Natural killer cell (primary cell): ENCODE data around the gene TFAP2A. TPM values are rescaled to one million over a fixed set of nuclear protein-coding genes. Genes with fewer than 3 reads are reported as not detected.

Experiments
- ATAC-seq, 3 donors: fragments of 150-1000 bp in 2 of 3; fragments of 200-7000 bp in 1 of 3; cut with Tn5 transposase; 1 replicate in 1 of 3; 2 replicates in 2 of 3; pipeline ENCODE4 v1.10.0; 2021; ENCODE audit warnings: mild to moderate bottlenecking in 2 of 3, moderate library complexity in 2 of 3
- DNase-seq, 2 donors: peaks; one replicate each; pipeline versions ENCODE4 v3.0.0 to v3.0.0-alpha.2; 2013 to 2021; ENCODE audit warnings: mixed read lengths in 1 of 2
- H3K27ac ChIP-seq: one replicate; pipeline ENCODE4 v1.5.1; 2013; ENCODE audit warnings: mild to moderate bottlenecking, low read length
- H3K27me3 ChIP-seq: one replicate; pipeline ENCODE4 v1.6.1; 2013; ENCODE audit warnings: low read length; ENCODE audit not compliant: control insufficient read depth, insufficient read depth
- H3K36me3 ChIP-seq: one replicate; pipeline ENCODE4 v1.6.1; 2013; ENCODE audit warnings: low read length; ENCODE audit not compliant: control insufficient read depth, insufficient read depth
- H3K4me1 ChIP-seq: one replicate; pipeline ENCODE4 v1.6.1; 2013; ENCODE audit warnings: low read length; ENCODE audit not compliant: control insufficient read depth, insufficient read depth
- H3K4me3 ChIP-seq: one replicate; pipeline ENCODE4 v1.5.1; 2013; ENCODE audit warnings: low read length
- H3K9me3 ChIP-seq: one replicate; pipeline ENCODE4 v1.6.1; 2013; ENCODE audit warnings: low read length; ENCODE audit not compliant: control insufficient read depth, insufficient read depth
- H3K27ac Mint-ChIP-seq, 2 donors: one replicate each; pipeline ENCODE4 v1.8.0; 2022; ENCODE audit warnings: mild to moderate bottlenecking in 2 of 2, mixed read lengths in 2 of 2, moderate library complexity in 1 of 2
- H3K27me3 Mint-ChIP-seq, 2 donors: one replicate each; pipeline ENCODE4 v1.8.0; 2022; ENCODE audit warnings: low read depth in 2 of 2, mixed read lengths in 2 of 2
- H3K36me3 Mint-ChIP-seq: one replicate; pipeline ENCODE4 v1.8.0; 2022; ENCODE audit warnings: mixed read lengths
- H3K4me1 Mint-ChIP-seq, 2 donors: one replicate each; pipeline ENCODE4 v1.8.0; 2022; ENCODE audit warnings: mixed read lengths in 2 of 2
- H3K4me3 Mint-ChIP-seq: one replicate; pipeline ENCODE4 v1.8.0; 2022; ENCODE audit warnings: mild to moderate bottlenecking, moderate library complexity, mixed read lengths
- H3K9me3 Mint-ChIP-seq, 2 donors: one replicate each; pipeline ENCODE4 v1.8.0; 2022; ENCODE audit warnings: mixed read lengths in 2 of 2
- WGBS: methylation state at CpG from one replicate; pipeline ENCODE4 v1.1.7; 2013; ENCODE audit warnings: missing lambda C conversion rate; ENCODE audit not compliant: insufficient coverage; 5-methylcytosine and 5-hydroxymethylcytosine counted together
- intact Hi-C: fragments of 100-400 bp; cut with micrococcal nuclease; formaldehyde crosslinking; loops from one replicate; pipeline ENCODE4 v1.14.2; 2022
- total RNA-seq, 4 donors: library from RNA; stranded (reverse); fragments of 120-200 nt in 1 of 4; gene quantifications; one replicate each; pipeline versions ENCODE4 v1.2.3 to v1.2.4, GENCODE V29; 2013 to 2022
- TF ChIP-seq, protein P1 (sequence below): fragments of 200-600 bp; IDR thresholded peaks from one replicate; pipeline ENCODE4 v1.8.0; 2022; ENCODE audit warnings: antibody characterized with exemption

The TFAP2A gene
- total RNA-seq, 3 donors from 2014 or later (not counting 1 experiment from before 2014, with no cell fraction given) = not detected

DNA sequence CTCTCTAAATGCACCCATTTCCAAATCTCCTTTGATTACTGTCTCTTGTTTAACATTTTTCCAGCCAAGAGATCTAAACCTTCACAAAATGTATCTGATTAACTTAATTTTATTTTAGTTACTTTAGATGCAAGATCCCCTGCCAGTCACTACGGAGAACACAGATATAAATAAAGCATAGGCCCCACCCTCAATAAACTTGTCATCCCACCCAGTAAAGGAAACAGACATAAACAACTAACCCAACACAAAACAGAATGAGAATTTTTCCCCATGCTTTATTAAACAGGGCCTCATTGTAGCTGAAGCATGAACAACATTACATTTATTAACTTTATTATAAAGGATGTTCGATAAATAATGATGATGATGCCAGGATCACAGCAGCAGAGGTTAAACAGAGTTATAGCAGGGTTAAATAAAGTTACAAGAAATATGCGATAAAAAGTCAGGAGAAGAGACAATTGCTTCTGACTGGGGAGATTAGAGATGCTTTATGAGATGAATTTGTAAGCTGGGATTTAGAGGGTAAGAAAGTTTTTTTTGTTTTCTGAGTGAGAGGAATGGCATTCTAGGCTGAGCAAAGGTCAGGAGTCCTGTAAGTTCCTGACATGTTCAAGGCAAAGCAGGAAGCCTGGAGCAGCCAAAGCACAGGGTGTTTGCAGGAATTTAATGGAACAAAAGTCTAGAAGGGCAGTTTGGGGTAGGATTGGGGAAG, 41.1 kb downstream of the TFAP2A start:
- Mint-ChIP-seq H3K27ac (no peak overlapping the region), H3K9me3 (no peaks in the 10 kb centered on the region), H3K36me3 (no peaks in the 10 kb centered on the region), H3K4me1 (no peaks in the 10 kb centered on the region), H3K4me3 (no peak overlapping the region), H3K27me3 (peaks cover 12 to 15% of the 10 kb centered on the region in 2 donors)
- Histone ChIP-seq H3K4me3 (no peak overlapping the region), H3K27me3 (peaks cover 6% of the 10 kb centered on the region), H3K4me1 (no peaks in the 10 kb centered on the region), H3K36me3 (no peaks in the 10 kb centered on the region), H3K9me3 (no peaks in the 10 kb centered on the region), H3K27ac (no peak overlapping the region)
- TF ChIP-seq, protein P1, sequence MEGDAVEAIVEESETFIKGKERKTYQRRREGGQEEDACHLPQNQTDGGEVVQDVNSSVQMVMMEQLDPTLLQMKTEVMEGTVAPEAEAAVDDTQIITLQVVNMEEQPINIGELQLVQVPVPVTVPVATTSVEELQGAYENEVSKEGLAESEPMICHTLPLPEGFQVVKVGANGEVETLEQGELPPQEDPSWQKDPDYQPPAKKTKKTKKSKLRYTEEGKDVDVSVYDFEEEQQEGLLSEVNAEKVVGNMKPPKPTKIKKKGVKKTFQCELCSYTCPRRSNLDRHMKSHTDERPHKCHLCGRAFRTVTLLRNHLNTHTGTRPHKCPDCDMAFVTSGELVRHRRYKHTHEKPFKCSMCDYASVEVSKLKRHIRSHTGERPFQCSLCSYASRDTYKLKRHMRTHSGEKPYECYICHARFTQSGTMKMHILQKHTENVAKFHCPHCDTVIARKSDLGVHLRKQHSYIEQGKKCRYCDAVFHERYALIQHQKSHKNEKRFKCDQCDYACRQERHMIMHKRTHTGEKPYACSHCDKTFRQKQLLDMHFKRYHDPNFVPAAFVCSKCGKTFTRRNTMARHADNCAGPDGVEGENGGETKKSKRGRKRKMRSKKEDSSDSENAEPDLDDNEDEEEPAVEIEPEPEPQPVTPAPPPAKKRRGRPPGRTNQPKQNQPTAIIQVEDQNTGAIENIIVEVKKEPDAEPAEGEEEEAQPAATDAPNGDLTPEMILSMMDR = no peak
- DNase-seq = no peak
- WGBS = 79% methylated on average over 2 of the region's 3 CpGs
- no peak for ATAC-seq
- intact Hi-C loops = no loop called here

DNA sequence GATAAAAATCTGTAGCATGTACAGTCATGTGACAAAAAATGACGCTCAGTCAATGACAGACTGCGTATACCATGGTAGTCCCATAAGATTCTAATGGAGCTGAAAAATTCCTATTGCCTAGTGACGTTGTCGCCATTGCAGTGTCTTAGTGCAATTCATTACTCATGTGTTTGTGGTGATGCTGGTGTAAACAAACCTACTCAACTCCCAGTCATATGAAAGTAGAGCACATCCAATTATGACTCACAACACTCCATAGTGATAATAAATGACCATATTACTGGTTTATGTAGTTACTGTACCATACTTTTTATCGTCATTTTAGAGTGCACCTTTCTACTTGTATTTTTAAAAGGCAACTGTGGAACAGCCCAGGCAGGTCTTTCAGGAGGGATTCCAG, 45.0 kb downstream of the TFAP2A start:
- H3K27me3 Mint-ChIP-seq = peaks cover 0 to 9% of the 10 kb centered on the region in 2 donors
- Histone ChIP-seq H3K4me1 (no peaks in the 10 kb centered on the region), H3K36me3 (no peaks in the 10 kb centered on the region), H3K27me3 (no peaks in the 10 kb centered on the region), H3K4me3 (no peak overlapping the region), H3K9me3 (no peaks in the 10 kb centered on the region), H3K27ac (no peak overlapping the region)
- intact Hi-C loops = no loop called here
- 92% methylated on average over 2 of the region's 5 CpGs for WGBS
- no peak overlapping the region for H3K4me3 Mint-ChIP-seq
- no peaks in the 10 kb centered on the region for H3K4me1 Mint-ChIP-seq
- TF ChIP-seq, protein P1 = no peak
- DNase-seq (no peak), ATAC-seq (no peak)
- H3K9me3 Mint-ChIP-seq = no peaks in the 10 kb centered on the region
- H3K36me3 Mint-ChIP-seq = no peaks in the 10 kb centered on the region
- no peak overlapping the region for H3K27ac Mint-ChIP-seq

DNA sequence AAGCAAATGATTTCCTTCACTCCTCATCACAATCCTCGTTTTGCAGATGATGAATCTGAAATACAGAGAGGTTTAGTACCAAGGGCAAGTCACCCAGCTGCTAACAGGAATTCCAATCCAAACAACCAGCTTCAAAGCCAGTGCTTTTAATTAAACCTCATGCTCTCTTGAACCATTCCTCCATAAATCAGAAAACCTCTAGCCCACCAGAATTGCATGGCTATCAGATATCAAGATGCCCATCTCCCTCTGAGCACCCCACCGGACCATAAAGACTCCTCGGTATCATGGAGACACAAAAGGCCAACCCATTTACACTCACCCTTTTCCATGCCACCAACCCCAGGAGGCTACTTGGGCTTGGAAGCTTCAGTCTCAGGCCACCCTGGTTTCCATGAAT, 46.0 kb downstream of the TFAP2A start:
- Mint-ChIP-seq H3K36me3 (no peaks in the 10 kb centered on the region), H3K27me3 (peaks cover 0 to 6% of the 10 kb centered on the region in 2 donors), H3K27ac (no peak overlapping the region), H3K9me3 (no peaks in the 10 kb centered on the region), H3K4me1 (no peaks in the 10 kb centered on the region), H3K4me3 (no peak overlapping the region)
- Histone ChIP-seq H3K27me3 (no peaks in the 10 kb centered on the region), H3K4me1 (no peaks in the 10 kb centered on the region), H3K4me3 (no peak overlapping the region), H3K27ac (no peak overlapping the region), H3K9me3 (peaks cover 1% of the 10 kb centered on the region), H3K36me3 (no peaks in the 10 kb centered on the region)
- TF ChIP-seq, protein P1 = no peak
- DNase-seq (no peak), ATAC-seq (no peak)
- intact Hi-C loops = no loop called here
- 80% methylated on average over 3 of the region's 3 CpGs for WGBS

DNA sequence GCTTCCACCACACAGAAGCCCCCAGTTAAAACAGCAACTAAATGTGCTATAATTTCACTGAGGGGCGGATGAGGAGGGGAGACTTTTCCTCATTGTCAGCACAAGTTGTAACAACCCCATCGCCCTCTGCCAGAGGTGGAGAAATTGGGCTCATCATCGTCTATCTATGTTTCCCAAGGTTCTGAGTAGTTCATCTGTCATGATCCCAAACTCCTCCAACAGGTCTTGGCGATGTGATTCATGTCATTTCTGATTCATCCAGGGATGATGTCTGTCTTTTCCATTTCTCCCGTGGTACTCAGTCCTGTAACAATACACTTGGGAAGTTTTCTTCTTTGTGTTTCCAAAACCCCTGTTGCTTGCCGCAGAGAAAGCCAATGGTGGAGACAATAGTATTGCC, 51.0 kb downstream of the TFAP2A start:
- H3K9me3 Mint-ChIP-seq = no peaks in the 10 kb centered on the region
- no peaks in the 10 kb centered on the region for H3K36me3 Mint-ChIP-seq
- no peak overlapping the region for H3K27ac Mint-ChIP-seq
- TF ChIP-seq, protein P1 = no peak
- no peak overlapping the region for H3K27ac ChIP-seq
- WGBS = 84% methylated on average over 6 of the region's 6 CpGs
- peaks cover 4% of the 10 kb centered on the region for H3K9me3 ChIP-seq
- H3K27me3 Mint-ChIP-seq = peaks cover 0 to 3% of the 10 kb centered on the region in 2 donors
- H3K4me3 Mint-ChIP-seq = no peak overlapping the region
- no peak for DNase-seq
- no peak for ATAC-seq
- no peaks in the 10 kb centered on the region for H3K27me3 ChIP-seq
- intact Hi-C loops = no loop called here
- no peak overlapping the region for H3K4me3 ChIP-seq
- H3K4me1 ChIP-seq = no peaks in the 10 kb centered on the region
- no peaks in the 10 kb centered on the region for H3K36me3 ChIP-seq
- no peaks in the 10 kb centered on the region for H3K4me1 Mint-ChIP-seq
